Caco-2 (cell line): ENCODE results near the gene KRTAP12-1. TPM values are rescaled to one million over a fixed set of nuclear protein-coding genes. Genes with fewer than 3 reads are reported as not detected.

Experiments used
- BruUV-seq: library from RNA; stranded (reverse); fragments of 400-500 nt; replicated peaks from 2 replicates; lab custom pipeline; 2021; lab: Mats Ljungman, UMichigan
- CTCF ChIA-PET: fragments of 300-600 bp; sonication (Branson Sonifier 250); formaldehyde crosslinking; loops from one replicate; lab custom pipeline; 2022; ENCODE audit warnings: antibody characterized with exemption; lab: Charles Lee
- POLR2A ChIA-PET: fragments of 300-600 bp; sonication (Branson Sonifier 250); formaldehyde crosslinking; loops from one replicate; lab custom pipeline; 2022; ENCODE audit warnings: antibody characterized with exemption; lab: Charles Lee
- DNase-seq, 2 experiments: peaks; one replicate each; pipeline versions ENCODE4 v3.0.0 to v3.0.0-alpha.2; 2020 to 2022
- H3K27me3 ChIP-seq: replicated peaks from 2 replicates; pipeline ENCODE4 v1.6.0; 2011; ENCODE audit warnings: low read length; ENCODE audit not compliant: control insufficient read depth, insufficient read depth
- H3K36me3 ChIP-seq: 2 replicates; pipeline ENCODE4 v1.5.1; 2011; ENCODE audit warnings: low read length; ENCODE audit not compliant: control insufficient read depth, insufficient read depth
- H3K4me1 ChIP-seq: fragments of 250-450 bp; sonication (Bioruptor Pico); 2 replicates; pipeline ENCODE4 v1.5.1; 2020; ENCODE audit warnings: mild to moderate bottlenecking
- H3K4me3 ChIP-seq: 2 replicates; pipeline ENCODE4 v1.5.1; 2011; ENCODE audit warnings: low read depth, mild to moderate bottlenecking, control low read depth, low read length
- H3K9me3 ChIP-seq: fragments of 250-450 bp; sonication (Bioruptor Pico); 2 replicates; pipeline ENCODE4 v1.5.1; 2020; ENCODE audit warnings: mild to moderate bottlenecking, moderate library complexity
- H3K27ac Mint-ChIP-seq: one replicate; pipeline ENCODE4 v1.8.0; 2022; ENCODE audit warnings: mixed read lengths; ENCODE audit not compliant: unreplicated experiment
- H3K27me3 Mint-ChIP-seq: one replicate; pipeline ENCODE4 v1.8.0; 2022; ENCODE audit warnings: mixed read lengths; ENCODE audit not compliant: insufficient read depth, unreplicated experiment
- H3K36me3 Mint-ChIP-seq: one replicate; pipeline ENCODE4 v1.8.0; 2022; ENCODE audit warnings: mild to moderate bottlenecking, mixed read lengths; ENCODE audit not compliant: insufficient read depth, unreplicated experiment
- H3K4me1 Mint-ChIP-seq: one replicate; pipeline ENCODE4 v1.8.0; 2022; ENCODE audit warnings: low read depth, mixed read lengths; ENCODE audit not compliant: unreplicated experiment
- H3K4me3 Mint-ChIP-seq: one replicate; pipeline ENCODE4 v1.8.0; 2022; ENCODE audit warnings: mild to moderate bottlenecking, moderate library complexity, mixed read lengths; ENCODE audit not compliant: unreplicated experiment
- H3K9me3 Mint-ChIP-seq: one replicate; pipeline ENCODE4 v1.8.0; 2022; ENCODE audit warnings: mixed read lengths; ENCODE audit not compliant: unreplicated experiment
- intact Hi-C: fragments of 100-400 bp; cut with micrococcal nuclease; formaldehyde crosslinking; loops from one replicate; pipeline ENCODE4 v1.10.0; 2022; ENCODE audit not compliant: unreplicated experiment
- total RNA-seq: library from RNA; stranded (reverse); gene quantifications from 2 replicates; pipeline ENCODE4 v1.2.3, GENCODE V29; 2022
- TF ChIP-seq, protein P1 (sequence below), 2 experiments: fragments of 200-600 bp in 1 of 2; IDR thresholded peaks; 1 replicate in 1 of 2; 2 replicates in 1 of 2; pipeline versions ENCODE4 v1.5.1 to v1.8.0; 2011 to 2022; ENCODE audit warnings: antibody characterized with exemption in 1 of 2, control low read depth in 1 of 2, inconsistent platforms in 1 of 2, low read depth in 1 of 2, low read length in 1 of 2, mild to moderate bottlenecking in 1 of 2, moderate library complexity in 1 of 2; ENCODE audit not compliant: insufficient read depth in 1 of 2, severe bottlenecking in 1 of 2, unreplicated experiment in 1 of 2

The KRTAP12-1 gene
- total RNA-seq, 1 experiment from 2014 or later: not detected

DNA sequence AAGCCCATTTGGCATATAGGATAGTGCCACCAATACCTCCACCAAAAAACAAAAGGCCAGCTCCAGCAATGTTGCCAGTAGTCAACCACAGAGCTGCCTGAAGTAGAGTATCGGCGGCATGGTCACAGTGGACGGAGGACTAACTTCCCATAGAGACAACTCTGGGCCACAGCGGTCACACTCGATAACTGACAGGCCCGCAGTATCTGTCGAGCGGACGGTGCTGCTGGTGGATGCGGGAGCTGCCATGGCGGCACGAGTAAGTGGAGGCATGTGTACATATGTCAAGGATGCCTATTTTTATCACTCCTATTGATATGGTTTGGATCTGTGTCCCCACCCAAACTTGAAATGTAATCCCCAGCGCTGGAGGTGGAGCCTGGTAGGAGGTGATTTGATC lies 4.1 kb downstream of the KRTAP12-1 start:
- Histone ChIP-seq H3K4me1 (no peaks in the 10 kb centered on the region), H3K9me3 (peaks cover 9% of the 10 kb centered on the region; the same call in 1 of the 2 replicates), H3K36me3 (no peaks in the 10 kb centered on the region), H3K27me3 (no peaks in the 10 kb centered on the region), H3K4me3 (no peak overlapping the region)
- no peak overlapping the region for H3K27ac Mint-ChIP-seq
- CTCF ChIA-PET: no interaction called here
- no peaks in the 10 kb centered on the region for H3K4me1 Mint-ChIP-seq
- DNase-seq: no peak
- POLR2A ChIA-PET: no interaction called here
- intact Hi-C loops: no loop called here
- BruUV-seq: no TSS peak
- TF ChIP-seq, protein P1, sequence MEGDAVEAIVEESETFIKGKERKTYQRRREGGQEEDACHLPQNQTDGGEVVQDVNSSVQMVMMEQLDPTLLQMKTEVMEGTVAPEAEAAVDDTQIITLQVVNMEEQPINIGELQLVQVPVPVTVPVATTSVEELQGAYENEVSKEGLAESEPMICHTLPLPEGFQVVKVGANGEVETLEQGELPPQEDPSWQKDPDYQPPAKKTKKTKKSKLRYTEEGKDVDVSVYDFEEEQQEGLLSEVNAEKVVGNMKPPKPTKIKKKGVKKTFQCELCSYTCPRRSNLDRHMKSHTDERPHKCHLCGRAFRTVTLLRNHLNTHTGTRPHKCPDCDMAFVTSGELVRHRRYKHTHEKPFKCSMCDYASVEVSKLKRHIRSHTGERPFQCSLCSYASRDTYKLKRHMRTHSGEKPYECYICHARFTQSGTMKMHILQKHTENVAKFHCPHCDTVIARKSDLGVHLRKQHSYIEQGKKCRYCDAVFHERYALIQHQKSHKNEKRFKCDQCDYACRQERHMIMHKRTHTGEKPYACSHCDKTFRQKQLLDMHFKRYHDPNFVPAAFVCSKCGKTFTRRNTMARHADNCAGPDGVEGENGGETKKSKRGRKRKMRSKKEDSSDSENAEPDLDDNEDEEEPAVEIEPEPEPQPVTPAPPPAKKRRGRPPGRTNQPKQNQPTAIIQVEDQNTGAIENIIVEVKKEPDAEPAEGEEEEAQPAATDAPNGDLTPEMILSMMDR (IDR thresholded peaks at IDR 0.05; ENCODE audit: insufficient read depth in 1 of 2, low read depth in 1 of 2, low read length in 1 of 2, severe bottlenecking in 1 of 2, unreplicated experiment in 1 of 2): no peak
- H3K36me3 Mint-ChIP-seq: no peaks in the 10 kb centered on the region
- no peak overlapping the region for H3K4me3 Mint-ChIP-seq
- H3K9me3 Mint-ChIP-seq: peaks cover 16% of the 10 kb centered on the region
- H3K27me3 Mint-ChIP-seq: peaks cover 39% of the 10 kb centered on the region

DNA sequence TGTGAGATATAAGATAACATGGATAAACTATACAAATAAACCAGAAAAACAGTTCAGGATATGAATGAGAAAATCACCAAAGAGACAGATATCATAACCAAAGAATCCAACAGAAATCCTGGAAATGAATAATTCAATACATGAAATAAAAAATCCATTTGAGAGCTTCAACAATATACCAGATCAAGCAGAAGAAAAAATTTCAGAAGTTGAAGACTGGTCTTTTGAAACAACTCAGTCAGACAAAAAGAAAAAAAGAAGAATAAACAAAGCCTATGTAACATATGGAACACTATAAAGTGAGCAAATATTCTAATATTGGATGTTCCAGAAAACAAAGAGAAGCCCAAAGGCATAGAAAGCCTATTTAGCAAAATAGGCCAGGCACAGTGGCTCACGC lies 10.1 kb downstream of the KRTAP12-1 start:
- intact Hi-C loops: loop anchor here (2.0 kb wide), 1 partner anchor 25 kb away; the partner anchor contains the start of gene KRTAP10-12
- POLR2A ChIA-PET: no interaction called here

DNA sequence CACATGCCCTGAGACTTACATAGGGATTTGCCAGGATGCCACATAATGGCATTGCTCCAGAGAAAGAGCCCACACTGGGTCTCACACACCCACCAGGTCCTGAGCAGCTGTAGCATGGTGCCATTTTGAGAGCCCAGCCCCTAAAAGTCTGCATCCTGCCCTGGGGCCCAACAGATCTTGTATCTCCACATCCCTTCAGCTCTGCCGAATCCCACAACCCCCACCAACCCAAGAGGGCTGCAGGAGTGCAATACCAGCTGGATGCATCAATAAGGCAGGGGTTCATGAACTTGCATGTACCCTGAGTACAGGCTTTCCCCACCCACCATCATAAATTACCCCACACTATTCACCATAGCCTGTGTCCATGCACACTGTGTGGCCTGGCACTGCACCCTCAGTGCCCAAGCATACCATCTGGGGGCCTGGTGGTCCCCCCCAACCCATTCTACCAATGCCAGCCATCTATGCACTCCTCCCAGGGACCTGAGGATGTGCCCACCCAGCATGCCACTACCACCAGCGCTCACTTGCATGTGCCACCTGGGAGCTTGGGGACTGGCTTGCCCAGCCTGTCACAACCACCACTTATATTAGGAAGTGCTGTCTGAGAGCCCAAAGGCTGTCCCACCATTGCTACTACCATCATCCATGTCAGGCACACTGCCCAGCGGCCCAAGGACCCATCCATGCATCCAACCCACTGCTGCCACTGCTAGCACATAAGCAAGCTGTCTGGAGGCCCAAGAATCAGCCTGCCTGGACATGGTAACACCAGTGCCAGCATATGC lies 11.1 kb downstream of the KRTAP12-1 start:
- ChIA-PET CTCF (no interaction called here), POLR2A (no interaction called here)
- Mint-ChIP-seq H3K4me1 (no peaks in the 10 kb centered on the region), H3K27me3 (peaks cover 26% of the 10 kb centered on the region), H3K9me3 (peaks cover 33% of the 10 kb centered on the region), H3K36me3 (no peaks in the 10 kb centered on the region), H3K4me3 (no peak overlapping the region), H3K27ac (no peak overlapping the region)
- DNase-seq: no peak
- TF ChIP-seq, protein P1 (IDR thresholded peaks at IDR 0.05; ENCODE audit: insufficient read depth in 1 of 2, low read depth in 1 of 2, low read length in 1 of 2, severe bottlenecking in 1 of 2, unreplicated experiment in 1 of 2): no peak
- intact Hi-C loops: no loop called here
- H3K27me3 ChIP-seq: no peaks in the 10 kb centered on the region
- no TSS peak for BruUV-seq
- H3K4me3 ChIP-seq: no peak overlapping the region
- no peaks in the 10 kb centered on the region for H3K4me1 ChIP-seq
- H3K9me3 ChIP-seq: peaks cover 17% of the 10 kb centered on the region; the same call in 1 of the 2 replicates
- no peaks in the 10 kb centered on the region for H3K36me3 ChIP-seq

More for the DNA sequence above, 10.1 kb downstream of the KRTAP12-1 start:
- no peaks in the 10 kb centered on the region for H3K36me3 ChIP-seq
- peaks cover 33% of the 10 kb centered on the region for H3K9me3 Mint-ChIP-seq
- CTCF ChIA-PET: no interaction called here
- H3K4me3 ChIP-seq: no peak overlapping the region
- peaks cover 17% of the 10 kb centered on the region; the same call in 1 of the 2 replicates for H3K9me3 ChIP-seq
- H3K4me1 Mint-ChIP-seq: no peaks in the 10 kb centered on the region
- no peak overlapping the region for H3K4me3 Mint-ChIP-seq
- peaks cover 31% of the 10 kb centered on the region for H3K27me3 Mint-ChIP-seq
- TF ChIP-seq, protein P1 (IDR thresholded peaks at IDR 0.05; ENCODE audit: insufficient read depth in 1 of 2, low read depth in 1 of 2, low read length in 1 of 2, severe bottlenecking in 1 of 2, unreplicated experiment in 1 of 2): no peak
- BruUV-seq: no TSS peak
- H3K36me3 Mint-ChIP-seq: no peaks in the 10 kb centered on the region
- no peaks in the 10 kb centered on the region for H3K4me1 ChIP-seq
- no peak for DNase-seq
- H3K27ac Mint-ChIP-seq: no peak overlapping the region
- no peaks in the 10 kb centered on the region for H3K27me3 ChIP-seq
